GM19395 (cell line): ENCODE measurements around the gene ZMYND8.
"Not testable (repeated sequence)": the region's sequence is repeated elsewhere in the genome, so short reads cannot be mapped to it uniquely, and the experiment has no call there.

Experiments used
- ATAC-seq: cut with Tn5 transposase; IDR thresholded peaks from one replicate; pipeline ENCODE4 v1.9.1; 2021; ENCODE audit warnings: mild to moderate bottlenecking, moderate library complexity; ENCODE audit not compliant: unreplicated experiment

ZMYND8 gene

DNA sequence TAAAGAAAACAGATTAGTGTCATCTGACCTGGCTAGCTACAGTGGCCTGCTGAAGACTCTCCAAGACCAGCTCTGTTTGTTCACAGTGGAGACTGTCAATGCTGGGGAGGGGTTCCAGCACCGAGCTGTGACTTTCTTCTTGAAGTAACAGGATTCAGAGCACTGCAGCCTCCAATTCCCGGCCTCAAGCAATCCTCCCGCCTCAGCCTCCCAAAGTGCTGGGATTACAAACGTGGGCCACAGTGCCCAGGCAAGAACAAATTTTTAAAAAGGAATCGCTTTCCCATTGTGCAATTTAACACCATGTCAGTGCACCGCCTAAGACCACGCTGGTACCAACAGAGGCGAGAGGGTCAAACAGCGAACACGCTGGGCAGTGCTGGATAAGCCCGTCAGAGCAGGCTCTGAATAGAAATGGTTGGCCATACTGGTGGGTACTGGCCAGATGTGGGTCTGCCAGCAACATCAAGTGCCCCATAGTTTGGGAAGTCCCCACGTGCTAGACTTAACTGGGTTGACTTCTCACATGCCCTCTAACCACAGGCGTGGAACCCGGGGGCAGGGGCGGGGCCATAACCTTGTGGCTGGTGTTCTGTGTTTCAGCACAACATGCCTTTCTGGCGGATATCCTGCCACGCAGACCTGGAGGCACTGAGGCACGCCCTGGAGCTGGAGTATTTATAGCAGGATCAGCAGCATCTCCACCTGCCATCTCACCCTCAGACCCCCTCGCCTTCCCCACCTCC is 168.9 kb downstream of the ZMYND8 start:
- no peak for ATAC-seq

DNA sequence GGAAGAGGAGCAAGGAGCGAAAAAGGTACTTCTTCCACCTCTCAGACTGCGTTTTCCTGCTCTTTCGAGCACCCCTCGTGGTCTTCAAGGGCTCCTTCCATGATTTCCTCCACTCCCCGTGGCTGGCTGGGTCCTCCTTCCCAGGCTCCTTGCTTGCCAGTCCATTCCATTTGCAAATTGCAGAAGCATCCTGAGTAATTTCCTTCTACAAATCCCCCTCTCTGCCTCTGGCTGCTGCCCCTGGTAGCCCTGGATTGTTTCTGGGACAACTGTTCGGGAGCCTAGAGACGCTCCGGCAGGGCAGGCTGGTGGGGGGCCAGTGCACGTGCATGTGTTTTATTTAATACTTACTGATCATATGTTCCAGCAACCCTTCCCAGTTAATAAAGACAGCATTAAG is 173.1 kb downstream of the ZMYND8 start:
- no peak for ATAC-seq

DNA sequence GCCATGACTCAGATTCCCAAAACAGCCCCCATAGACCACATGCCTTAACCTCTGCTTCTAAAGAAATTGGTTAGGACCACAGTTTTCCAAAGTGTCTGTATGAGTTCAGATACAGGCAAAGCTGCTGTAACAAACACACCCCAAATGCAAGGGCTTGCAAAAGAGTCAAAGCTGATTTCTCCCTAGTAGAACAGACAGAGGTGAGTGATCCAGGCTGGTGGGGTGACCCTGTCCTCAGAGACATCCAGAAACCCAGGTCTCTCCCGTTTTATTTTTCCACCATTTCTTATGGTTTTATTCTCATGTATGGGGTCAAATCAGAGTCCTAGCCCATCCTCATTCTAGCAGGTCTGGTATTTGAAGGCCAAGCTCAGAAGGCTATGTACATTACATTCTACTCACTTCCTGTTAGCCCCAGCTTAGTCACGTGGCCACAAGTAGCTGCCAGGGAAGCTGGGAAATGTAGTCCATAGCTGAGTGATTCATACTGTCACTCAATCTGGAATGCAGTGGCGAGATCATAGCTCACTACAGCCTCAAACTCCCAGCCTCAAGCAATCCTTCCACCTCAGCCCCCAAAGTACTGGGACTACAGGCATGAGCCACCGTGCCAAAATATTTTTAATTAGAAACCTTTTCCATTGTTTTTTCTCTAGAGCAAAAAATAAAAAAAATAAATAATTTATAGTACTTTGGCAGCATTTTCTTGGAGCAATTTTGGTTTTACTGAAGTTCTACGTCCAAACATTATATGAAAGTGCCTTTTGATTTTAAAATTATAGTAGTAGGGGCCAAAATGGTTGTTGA is 175.2 kb downstream of the ZMYND8 start:
- ATAC-seq, result no peak

DNA sequence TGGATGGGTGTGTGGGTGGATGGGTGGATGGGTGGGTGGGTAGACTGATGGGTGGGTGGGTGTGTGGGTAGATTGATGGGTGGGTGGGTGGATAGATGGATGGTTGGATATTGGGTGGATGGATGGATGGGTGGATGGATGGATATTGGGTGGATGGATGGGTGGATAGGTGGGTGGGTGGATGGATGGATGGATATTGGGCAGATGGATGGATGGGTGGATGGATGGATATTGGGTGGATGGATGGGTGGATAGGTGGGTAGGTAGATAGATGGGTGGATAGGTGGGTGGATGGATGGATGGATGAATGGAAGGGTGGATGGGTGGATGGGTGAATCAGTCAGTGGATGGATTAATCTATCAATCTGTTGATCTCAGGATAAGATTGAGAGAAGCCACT is 177.2 kb downstream of the ZMYND8 start:
- ATAC-seq, result no peak

DNA sequence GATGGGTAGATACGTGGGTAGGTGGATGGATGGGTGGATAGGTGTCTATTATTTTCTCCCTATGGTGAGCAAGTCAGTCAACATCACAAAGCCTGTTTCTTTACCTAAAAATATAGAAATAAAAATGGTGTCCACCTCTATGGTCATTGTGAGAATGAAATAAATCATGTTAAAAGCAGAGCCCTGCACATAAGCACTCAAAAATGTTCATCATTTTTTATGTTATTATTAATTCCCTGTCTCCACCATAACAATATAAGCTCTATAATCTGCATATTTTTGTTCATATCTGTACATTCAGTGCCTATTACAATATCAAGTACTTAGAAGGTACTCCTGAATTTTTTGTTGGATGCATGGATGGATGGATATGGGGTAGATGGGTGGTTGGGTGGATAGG is 177.6 kb downstream of the ZMYND8 start:
- no peak for ATAC-seq

DNA sequence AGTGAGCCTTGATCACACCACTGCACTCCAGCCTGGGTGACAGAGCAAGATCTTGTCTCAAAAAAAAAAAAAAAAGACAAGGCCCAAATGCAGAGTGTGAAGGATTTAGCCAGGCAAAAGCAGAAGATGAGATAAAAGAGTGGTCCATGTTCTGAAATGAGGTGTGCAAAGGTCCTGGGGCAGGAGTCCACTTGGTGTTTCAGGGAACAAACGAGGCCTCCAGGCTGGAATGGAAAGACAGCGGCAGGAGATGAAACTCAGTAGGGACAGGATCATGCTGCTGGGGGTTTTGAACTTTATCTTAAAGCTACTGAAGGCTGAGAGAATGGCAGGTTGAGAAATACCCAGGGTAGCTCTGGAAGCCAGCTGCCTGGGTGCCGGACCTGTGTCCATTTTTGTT is 178.2 kb downstream of the ZMYND8 start:
- ATAC-seq, result no peak

- not testable (repeated sequence) for ATAC-seq
These were observed 180.3 kb downstream of the ZMYND8 start for GRCh38 chr20:47176217-47176616.

DNA sequence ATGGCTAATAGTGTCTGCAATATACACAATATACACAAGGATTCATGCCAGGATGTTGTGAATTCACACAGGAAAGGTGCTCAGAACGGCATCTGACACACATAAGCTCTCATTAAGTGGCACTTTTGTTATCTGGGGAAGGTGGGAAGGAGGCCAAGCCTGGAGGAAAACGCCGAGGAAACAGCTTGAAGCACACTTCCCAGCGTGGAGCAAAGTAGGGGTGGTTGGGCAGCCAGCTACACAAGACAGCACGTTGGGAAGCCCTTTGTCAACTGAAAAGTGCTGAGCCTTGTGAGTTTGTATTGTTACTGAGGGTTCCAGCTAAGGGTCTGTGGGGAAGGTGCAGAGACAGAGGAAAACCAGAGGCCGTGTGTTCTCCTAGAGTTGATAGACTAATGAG is 181.0 kb downstream of the ZMYND8 start:
- no peak for ATAC-seq

GRCh38 chr20:47174456-47175243 is 181.8 kb downstream of the ZMYND8 start:
- no peak for ATAC-seq

- ATAC-seq, result no peak
These were observed 182.8 kb downstream of the ZMYND8 start for GRCh38 chr20:47173596-47174216.

DNA sequence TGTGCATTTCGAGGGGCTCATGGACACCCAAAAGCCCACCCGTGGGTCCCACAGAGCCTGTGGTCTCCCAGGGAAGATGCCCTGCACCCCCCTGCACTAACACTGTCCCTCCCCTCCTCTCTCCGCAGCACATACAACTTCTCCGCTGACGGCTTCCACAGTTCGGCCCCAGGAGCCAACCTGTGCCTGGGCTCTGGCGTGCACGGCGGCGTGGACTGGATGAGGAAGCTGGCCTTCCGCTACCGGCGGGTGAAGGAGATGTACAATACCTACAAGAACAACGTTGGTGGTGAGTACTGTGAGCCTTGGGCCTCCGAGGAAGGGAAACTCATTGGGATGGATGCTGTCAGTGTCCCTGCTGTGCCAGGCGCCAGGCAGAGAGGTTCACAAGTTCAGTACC is 183.9 kb downstream of the ZMYND8 start:
- no peak for ATAC-seq

DNA sequence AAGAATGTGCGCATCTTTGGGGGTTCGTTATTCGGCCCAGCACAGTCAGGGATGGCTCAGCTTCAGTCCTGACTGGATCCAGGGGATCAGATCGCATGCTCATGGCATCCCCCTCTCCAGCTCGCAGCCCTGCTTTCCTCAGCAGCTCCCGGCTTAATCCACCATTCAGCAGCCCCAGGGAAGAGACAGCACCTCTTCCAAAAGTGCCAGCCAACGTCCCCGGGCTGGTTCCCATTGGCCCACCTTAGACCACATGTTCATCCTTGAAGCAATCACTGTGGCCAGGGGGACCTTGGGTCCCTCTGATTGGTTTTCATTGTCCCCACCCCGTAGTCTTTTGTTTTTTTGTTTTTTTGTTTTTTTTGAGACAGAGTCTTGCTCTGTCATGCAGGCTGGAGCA is 188.7 kb downstream of the ZMYND8 start:
- ATAC-seq, result no peak

DNA sequence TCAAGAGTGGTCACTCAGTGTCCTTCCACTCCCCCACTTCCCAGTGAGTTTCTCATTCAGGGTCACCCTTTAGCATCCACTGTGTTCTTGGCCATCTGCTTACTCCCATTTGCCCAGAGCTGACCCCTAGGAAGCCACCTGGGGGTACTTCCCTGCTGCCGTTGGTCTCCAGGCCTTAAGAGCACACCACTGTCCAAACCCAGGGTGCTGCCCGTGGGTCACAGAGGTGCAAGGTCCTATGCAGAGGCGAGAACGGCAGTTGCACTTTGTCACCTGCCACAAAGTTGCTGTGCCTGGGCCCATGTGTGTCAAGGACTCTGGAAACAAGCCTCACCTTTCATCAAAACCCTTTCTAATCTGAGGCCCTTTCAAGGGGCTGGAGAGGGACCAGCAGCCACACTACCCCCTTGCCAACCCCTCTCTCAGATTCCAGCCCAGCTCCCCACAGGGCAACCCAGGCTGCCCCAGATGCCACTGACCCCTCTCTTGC is 191.1 kb downstream of the ZMYND8 start:
- ATAC-seq, result no peak

DNA sequence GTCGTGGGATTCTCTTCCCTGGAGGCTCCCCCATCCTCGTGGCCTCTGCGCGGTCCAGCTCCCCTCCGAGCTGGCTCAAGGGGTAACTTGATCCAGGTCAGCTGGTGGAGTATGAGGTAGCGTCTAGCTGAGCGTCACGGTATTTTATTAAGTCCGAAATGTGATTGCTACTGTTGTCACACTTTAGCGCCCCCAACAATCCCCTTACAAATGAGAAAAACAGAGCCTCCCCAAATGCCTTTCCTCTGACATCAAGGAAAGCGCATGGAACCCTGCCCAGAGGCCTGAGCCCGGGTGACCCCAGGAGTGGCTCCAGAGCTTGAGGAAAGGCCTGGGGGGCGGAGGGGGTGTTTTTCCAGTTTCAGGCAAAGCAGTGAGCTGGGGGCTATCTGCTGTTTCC is 192.4 kb downstream of the ZMYND8 start:
- no peak for ATAC-seq

GRCh38 chr20:47161411-47161810 is 195.1 kb downstream of the ZMYND8 start:
- no peak for ATAC-seq

GRCh38 chr20:47160992-47161391 is 195.5 kb downstream of the ZMYND8 start:
- no peak for ATAC-seq

DNA sequence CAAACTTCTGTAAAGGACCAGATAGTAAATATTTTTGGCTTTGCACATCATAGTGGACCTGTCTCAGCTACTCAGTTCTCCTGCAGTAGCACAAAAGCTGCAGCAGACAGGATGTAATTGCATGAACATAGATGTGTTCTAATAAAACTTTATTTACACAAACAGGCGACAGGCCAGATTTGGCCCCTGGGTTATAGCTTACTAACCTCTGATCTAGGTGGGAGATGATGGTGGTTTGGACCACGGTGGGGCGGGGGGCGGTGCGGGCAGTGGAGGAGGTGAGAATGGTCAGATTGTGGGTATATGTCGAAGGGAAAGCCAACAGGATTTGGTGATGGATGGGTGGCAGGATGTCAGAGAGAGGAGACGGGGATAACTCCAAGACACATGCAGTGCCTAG is 196.3 kb downstream of the ZMYND8 start:
- ATAC-seq, result no peak
